NCI-H1694 treated with DMSO at 0.1 percent for 48 hours (cell line): Measurements from ENCODE around the gene DYDC1.
"Not testable (repeated sequence)": the region's sequence is repeated elsewhere in the genome, so short reads cannot be mapped to it uniquely, and the experiment has no call there.

ENCODE experiments used
- DNase-seq: peaks from one replicate; lab custom pipeline; 2025; lab: John Stamatoyannopoulos, UW

DYDC1 gene

DNA sequence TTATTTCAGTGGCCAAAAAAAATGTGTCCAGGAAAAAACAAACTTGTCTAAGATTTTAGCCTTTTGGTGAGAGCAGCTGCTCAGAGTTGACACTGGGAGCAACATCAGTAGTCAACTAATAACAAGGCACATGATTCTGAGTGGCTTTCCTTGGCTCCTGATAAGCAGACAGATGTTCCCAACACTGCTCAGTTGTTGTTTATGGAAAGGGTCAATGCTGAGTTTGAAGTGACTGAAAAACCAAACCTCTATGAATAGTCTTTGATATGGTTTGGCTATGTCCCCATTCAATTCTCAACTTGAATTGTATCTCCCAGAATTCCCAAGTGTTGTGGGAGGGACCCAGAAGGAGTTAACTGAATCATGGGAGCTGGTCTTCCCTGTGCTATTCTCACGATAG is 12.3 kb downstream of the DYDC1 start:
- no peak for DNase-seq

DNA sequence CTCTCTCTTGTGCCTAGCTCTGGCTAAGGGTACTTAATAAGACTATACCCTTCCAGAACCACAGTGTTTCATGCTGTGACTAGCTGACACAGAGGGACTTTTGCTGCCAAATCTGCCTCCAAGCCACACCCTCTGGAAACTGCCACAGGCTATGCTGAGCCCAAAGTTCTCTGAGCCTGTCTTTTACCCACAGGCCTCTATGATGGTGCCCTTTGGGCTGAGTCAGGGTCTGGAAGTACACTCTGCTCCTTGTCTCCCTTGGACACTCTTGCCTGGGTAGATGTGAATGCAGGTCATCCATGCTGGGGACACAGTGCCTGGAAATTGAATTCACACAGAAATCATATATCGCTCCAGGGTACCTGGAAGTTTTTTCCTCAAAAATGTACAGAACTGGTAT is 22.6 kb downstream of the DYDC1 start:
- DNase-seq, result no peak

DNA sequence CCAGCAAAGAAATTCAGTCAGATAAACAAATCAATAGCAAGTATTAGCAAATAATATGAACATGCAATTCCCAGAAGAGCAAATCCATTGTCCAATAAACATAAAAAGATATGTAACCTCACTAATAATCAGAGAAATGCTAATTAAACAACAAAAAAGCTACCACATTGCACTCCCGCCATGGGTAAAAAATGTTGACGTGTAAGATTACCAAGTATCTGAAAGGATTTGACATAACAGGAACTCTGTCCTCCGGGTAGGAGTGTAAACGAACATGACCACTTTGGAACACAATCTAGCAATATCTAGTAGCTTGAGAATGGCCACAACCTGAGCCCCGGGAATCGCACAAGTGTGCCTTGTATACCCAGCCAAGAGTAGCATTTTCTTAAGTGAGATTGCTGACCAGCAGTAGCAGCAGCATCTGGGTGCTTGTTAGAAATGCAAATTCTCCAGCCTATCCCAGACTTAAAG is 31.6 kb downstream of the DYDC1 start:
- DNase-seq, result no peak

DNA sequence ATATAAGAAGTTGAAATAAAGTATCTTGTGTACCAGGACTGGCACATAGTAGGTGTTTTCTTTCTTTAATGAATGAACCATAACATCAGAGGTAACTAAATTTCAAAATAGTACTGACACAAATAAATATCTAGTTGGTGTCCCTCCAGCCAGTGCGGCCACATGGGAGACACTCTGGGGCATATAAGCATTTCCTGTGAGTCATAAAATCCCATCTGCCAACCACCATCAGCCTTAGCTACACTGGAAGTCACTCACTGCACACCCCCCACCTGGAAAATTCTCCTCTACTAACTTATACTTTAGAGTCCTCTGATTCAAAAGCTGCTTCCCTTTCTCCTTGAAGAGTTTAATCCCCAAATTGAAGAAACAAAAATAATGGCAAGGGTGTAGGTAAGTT is 32.5 kb downstream of the DYDC1 start:
- DNase-seq, result no peak

DNA sequence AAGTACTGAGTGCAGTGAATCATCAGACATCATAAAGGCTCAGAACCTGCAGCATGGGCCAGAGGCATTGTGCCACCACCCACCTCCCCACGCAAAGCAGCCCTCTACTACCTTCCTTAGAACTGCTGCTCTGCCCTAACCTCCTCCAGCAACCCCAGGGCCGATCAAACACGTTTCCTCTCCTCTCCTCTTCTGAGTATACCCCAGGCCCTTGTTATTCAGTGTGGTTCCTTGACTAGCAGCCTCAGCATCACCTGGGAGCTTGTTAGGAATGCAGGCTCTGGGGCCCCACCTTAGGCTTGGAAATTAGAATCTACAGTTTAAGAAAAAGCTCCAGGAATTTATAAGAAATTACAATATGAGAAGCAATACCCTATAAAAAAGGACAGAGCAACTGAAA is 33.2 kb downstream of the DYDC1 start:
- no peak for DNase-seq

DNA sequence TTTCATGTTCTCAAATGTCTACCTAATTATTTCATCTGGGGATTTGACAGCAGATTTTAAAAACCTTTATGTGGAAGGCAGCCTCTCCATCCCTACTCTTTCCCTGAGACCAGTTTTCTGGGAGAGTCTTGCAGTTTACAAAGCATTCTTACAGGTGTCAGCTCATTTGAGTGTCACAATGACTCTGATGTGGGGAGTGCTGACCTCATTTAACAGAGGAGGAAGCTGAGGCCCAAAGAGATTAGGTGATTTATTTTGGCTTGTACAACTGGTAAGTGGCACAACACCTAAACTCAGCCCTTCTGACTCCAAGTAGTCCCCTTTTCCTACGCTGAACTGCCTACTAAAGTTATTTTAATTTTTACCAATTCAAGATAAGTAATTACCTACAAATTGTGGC is 33.8 kb downstream of the DYDC1 start:
- DNase-seq, result no peak

DNA sequence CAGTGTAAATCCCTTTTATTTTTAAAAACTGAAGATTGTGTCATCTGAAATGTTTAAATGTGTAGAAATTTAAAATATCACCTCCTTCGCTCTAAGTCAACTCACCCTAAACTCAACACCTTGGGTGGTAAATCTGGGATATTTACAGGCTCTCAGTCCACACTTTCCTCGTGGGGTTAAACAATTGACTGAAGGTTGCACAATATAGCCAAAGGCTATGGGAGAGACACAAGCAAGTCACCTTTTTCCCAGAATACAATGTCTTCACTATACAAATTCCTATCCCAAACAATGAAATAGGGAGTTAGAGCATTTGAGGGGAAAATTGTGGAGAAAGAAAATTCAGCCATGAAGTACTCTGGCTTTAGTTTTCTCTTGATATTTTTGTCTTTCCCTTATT is 34.4 kb downstream of the DYDC1 start:
- no peak for DNase-seq

DNA sequence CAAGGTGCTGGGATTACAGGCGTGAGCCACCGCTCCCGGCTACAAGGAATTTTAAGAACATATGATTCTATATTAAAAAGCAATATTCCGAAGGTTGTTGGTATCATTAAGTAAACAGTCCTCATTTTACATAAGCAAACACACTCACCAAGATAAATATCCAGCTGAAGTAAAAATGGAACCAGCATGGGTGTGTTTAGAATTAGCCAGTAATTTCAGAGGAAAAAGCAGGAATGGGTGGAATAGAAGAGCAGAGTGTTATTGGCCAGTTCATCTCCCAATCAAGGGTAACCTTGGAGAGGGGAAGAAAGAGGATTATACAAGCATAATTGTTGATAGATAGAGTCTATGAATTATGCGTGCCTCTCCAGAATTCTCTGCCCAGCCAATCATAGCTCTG is 35.4 kb downstream of the DYDC1 start:
- DNase-seq, result no peak

DNA sequence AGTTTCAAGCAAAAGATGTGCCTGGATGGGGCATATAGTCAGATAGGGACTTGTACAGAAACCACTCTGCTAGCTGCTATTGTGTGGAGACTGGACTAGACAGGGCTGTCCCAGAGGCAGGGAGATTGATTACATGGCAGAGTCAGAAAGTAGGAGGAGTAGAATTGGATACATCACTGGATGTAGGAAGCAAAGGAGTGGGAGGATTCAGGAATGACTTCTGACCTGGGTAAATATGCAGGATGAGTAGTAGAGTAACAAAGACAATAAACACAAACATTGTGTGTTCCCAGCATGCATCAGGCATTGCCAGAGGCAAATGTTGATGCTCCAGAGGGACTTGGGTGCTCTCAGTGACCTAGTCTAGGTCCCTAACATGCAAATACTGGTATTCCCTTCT is 36.2 kb downstream of the DYDC1 start:
- DNase-seq, result no peak

DNA sequence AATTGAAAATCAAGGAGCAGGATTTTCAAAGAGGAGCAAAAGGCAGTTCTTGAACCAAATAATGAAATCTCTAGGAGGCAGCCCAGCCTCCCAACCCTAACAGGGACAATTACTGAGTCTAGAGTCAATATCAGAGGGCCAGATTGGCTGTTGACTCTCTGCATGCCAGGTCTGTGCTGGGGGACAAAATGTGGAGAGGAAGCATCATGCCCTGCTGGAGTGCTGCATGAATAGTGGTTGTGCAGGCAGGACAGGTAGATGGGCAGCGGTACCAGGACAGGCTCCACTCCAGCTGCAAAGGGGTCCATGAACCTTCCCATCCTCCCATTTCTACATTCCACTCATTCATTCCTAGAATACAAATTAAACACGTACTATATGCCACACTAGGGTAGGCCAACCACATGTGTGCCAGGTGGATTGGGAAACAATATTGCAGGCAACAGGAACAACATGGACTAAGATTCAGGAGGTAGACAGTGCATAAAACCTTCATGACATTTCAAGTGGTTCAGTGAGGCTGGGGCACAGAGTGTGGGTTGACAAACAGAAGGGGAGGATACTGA is 36.7 kb downstream of the DYDC1 start:
- DNase-seq, result no peak

DNA sequence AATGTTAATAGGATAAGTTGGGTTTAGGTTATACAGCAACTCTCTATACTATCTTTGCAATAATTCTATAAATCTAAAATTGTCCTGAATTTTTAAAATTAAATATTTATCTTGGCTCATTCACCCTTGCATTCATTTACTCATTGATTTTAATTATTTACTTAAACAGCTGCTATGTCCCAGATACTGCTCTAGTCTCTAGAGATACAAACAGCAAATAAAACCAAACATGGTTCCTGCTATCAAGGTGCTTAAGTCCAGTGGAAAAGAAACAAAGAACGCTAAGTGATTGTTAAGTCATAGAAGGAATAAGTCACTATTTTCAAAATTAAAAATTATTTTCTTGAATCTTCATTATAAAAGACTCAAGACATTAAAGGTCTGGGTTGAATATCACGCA is 37.2 kb downstream of the DYDC1 start:
- no peak for DNase-seq

DNA sequence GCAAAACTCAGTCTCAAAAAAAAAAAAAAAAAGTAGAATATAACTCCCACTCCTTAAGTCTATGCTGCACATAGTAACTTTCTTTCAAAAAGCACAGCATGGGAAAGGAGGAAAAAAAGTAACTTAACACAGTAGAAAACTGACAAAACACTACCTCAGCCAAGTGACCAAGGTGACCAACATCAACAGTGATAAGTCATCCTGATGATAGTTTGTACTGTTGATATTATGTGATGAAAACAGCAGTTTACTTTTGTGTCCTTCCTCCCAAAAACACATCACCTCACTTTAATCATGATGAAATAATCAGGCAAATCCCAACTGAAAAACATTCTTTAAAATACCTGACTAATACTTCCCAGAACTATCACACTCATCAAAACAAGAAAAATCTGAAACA is 37.8 kb downstream of the DYDC1 start:
- no peak for DNase-seq

DNA sequence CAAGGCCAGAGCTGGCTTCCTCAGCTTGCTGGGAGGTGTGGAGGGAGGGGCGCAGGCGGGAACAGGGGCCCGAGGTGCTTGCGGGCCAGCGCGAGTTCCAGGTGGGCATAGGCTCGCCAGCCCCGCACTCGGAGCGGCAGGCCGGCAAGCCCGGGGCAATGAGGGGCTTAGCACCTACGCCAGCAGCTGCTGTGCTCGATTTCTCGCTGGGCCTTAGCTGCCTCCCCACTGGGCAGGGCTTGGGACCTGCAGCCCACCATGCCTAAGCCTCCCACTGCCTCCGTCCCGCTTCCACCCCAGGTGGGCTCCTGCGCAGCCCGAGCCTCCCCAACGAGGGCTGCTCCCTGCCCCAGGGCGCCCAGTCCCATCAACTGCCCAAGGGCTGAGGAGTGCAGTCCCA is 41.2 kb downstream of the DYDC1 start:
- no peak for DNase-seq

DNA sequence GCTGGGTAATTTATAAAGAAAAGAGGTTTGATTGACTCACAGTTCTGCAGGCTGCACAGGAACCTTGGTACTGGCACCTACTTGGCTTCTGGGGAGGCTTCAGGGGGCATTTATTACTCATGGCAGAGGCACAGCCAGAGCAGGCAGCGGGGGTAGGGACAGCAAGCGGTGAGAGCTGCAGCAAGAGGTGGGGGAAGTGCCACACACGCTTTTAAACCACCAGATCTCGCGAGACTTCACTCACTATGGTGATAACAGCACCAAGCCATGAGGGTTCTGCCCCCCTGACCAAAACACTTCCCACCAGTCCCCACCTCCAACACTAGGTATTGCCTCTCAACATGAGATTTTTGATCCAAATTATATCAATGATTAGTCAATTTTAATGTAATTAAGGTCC is 43.0 kb downstream of the DYDC1 start:
- no peak for DNase-seq

DNA sequence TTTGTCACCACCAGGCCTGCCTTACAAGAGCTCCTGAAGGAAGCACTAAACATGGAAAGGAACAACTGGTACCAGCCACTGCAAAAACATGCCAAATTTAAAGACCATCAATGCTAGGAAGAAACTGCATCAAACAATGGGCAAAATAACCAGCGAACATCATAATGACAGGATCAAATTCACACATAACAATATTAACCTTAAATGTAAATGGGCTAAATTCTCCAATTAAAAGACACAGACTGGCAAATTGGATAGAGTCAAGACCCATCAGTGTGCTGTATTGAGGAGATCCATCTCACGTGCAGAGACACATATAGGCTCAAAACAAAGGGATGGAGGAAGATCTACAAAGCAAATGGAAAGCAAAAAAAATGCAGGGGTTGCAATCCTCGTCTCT is 50.6 kb downstream of the DYDC1 start:
- not testable (repeated sequence) for DNase-seq

DNA sequence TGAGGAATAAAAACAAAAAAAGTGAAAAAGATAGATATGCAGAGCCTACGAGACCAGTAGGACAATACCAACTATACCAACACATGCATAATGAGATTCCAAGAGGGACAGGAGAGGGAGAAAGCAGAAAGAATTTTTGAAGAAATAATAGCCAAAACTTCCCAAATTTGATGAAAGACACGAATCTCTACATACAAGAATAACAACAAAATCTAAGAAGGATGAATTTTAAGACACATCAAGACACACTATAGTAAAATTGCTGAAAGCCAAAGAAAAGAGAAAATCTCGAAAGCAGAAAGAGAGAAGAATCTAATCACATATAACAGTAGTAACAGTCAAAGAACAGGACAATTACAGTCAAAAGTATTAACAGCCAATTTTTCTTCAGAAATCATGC is 59.6 kb downstream of the DYDC1 start:
- DNase-seq, result no peak

DNA sequence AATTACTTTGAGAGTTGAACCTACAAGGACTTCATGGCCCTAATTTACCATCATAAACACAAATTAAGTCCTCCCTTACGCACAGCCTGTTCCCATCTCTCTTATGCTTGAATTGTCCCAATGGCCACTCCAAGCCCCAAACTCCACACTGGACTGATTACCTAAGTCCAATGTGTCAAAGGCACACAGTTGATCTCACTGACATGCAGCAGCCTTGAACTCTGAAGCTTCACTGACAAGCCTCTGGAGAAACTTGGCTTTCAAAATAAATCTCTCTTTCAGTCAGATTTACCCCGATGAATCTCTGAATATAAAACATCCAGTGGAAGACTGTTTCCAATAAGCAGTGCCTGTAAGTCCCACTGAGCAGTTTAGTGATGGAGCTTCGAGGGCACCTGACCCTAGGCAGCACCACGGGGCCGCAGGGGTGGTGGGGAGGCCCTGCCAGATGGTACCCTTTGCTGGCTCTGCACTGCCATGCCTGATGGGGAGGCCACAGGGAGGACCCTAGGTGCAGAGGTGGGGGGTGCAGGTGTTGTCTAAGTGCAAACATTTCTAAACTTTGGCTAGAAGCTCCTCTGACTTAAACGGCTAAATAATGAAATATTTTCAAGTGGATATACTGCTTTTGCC is 63.8 kb downstream of the DYDC1 start:
- no peak for DNase-seq

DNA sequence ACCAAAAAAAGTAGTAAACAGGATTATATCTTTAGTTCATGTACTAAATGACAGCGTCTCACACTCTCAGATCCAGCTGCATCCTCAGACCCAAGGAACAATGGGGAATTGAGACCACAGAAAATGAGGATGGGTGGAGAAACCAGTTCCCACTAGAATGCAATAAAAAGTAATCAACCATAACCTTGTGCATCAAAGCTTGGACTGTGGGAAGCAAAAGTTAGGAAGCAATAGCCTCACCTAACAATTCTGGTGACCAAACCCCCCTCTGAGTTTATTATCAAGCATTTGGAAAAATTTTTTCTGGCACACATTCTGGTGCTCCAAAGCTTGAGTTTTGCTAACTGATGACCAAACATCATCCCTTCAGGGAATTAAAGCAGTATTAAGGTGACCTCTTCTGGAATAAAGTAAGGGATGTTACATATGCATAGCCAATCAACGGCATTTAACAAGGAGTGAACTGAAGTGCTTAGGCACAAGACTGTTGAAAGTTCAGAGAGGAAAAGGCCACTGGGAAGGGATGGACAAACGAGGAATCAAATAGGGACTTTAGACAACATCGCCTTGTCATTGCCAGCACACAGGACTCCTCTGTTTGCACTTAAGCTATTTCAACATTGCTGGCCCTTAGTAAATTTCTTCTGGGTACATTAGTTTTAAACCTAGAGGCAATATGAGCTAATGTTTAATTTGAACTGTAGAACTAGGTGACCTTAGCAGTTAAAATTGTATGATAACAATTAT is 65.9 kb downstream of the DYDC1 start:
- DNase-seq, result no peak

DNA sequence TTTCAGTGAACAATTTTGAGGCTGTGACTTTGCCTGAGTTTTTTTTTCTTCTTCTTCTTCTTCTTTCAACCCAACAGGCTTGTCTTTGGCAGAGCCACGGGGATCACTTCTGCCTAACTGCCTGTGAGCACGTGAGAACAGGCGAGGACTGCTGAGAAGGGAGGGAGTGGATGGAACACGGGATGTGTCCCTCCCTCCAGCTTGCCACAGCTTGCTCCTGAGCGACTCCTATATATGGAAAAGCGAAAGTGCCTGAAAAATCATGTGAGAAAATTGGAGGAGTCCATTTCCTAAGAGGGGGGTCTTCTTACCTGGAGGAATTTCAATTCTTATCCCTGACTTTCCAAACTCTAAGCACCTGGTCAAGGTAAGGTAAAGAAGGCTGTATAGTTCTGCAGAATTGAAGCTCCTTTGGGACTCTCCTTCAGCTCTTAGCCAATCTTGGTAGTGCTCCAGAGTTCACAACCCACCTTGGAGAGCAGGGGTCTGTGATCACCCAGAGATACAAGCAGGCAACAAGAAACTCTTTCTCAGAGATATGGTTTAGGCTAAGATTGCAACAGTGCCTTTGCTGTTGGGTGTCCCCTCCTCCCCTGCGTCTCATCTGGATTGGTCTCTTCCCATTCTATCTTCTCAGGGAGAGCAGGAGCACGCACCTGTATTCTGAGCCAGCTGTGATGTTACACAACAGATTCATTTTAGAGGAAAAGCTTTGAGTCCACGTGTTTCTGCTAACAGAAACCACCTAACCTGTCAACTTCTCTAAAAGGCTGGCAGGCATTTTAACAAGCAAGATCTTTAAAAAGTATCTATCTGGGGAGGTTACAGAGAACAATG is 66.9 kb downstream of the DYDC1 start, which contains the start of gene MAT1A:
TSS of gene MAT1A (minus strand) at position 208 of the 837 bp plus-strand sequence. CDS start 235 bp downstream, outside the sequence.
- DNase-seq, result no peak

DNA sequence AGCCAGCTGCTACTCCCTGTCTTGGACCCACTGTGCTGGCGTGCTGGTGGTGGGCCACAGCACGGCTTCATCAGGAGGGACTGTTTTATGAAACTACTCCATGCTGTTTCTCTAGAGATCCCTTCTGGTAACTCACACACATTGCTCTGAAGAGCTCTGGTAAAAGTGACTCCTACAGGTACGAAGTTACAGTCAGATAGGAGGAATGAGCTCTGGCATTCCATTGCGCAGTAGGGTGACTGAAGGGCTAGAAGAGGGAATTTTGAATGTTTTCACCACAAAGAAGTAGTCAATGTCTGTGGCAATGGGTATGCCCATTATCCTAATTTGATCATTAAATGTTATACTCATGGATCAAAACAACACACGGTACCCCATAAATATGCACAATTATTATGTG is 67.7 kb downstream of the DYDC1 start:
- DNase-seq, result no peak
